Measurements from ENCODE around the gene MYEF2. TPM values are rescaled to one million over a fixed set of nuclear protein-coding genes. Genes with fewer than 3 reads are reported as not detected.

MYEF2 gene
- total RNA-seq, 4 donors from 2014 or later = 26.8 to 59.0 (median 34.5) TPM

DNA sequence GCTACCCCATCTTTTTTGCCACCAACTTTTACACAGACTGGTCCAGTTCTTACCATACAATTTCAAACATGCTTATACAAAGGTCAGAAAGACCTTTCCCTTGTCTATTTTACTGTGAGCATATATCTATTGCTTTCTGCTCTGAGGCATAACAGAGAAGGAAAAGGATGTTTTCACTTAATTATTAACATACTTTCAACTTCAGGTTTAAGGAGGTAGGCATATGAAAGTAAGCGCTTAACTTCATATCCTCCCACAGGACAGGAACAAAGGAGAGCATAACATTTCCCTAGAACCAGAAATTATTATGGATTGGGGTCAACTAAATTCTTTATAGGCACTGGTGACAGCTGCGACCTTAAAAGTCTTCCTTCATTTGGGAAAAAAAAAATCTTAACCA lies 1.1 kb downstream of the MYEF2 start:
- peak overlapping the region in 2 of 4 donors; percentile 88 to 89 for H3K27ac ChIP-seq
- no peak for TF ChIP-seq EP300 (IDR thresholded peaks at IDR 0.05)
- TF ChIP-seq POLR2A (IDR thresholded peaks at IDR 0.05) = no peak
- TF ChIP-seq, protein P1, sequence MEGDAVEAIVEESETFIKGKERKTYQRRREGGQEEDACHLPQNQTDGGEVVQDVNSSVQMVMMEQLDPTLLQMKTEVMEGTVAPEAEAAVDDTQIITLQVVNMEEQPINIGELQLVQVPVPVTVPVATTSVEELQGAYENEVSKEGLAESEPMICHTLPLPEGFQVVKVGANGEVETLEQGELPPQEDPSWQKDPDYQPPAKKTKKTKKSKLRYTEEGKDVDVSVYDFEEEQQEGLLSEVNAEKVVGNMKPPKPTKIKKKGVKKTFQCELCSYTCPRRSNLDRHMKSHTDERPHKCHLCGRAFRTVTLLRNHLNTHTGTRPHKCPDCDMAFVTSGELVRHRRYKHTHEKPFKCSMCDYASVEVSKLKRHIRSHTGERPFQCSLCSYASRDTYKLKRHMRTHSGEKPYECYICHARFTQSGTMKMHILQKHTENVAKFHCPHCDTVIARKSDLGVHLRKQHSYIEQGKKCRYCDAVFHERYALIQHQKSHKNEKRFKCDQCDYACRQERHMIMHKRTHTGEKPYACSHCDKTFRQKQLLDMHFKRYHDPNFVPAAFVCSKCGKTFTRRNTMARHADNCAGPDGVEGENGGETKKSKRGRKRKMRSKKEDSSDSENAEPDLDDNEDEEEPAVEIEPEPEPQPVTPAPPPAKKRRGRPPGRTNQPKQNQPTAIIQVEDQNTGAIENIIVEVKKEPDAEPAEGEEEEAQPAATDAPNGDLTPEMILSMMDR (IDR thresholded peaks at IDR 0.05) = no peak

DNA sequence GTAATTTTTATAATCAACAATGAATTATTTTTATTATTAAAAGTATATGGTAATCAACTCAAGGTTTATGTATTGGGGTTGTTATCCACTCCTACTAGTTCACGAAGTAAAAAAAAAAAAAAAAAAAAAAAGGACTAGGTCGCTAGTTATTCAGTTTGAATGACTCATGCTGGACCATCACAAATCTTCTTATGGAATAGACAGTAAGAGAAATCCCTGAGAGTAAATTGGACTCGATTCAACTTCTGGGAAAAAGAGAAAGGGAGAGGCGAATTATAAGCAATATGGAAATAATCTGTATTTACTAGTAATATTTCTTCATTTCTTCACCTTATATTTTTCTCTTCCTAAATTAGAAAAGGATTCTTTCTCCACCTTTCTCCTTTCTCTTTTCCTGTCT lies 2.0 kb downstream of the MYEF2 start:
- no peak overlapping the region for H3K27ac ChIP-seq
- no peaks in the 10 kb centered on the region for H3K36me3 ChIP-seq
- H3K27me3 ChIP-seq = no peaks in the 10 kb centered on the region
- H3K9me3 ChIP-seq = peaks cover 0 to 3% (median 0%) of the 10 kb centered on the region in 4 donors
- 77 to 79% methylated on average over 4 of the region's 4 CpGs for WGBS, 2 donors
- DNase-seq (ENCODE audit: low spot score in 2 of 2) = no peak
- no peak overlapping the region for H3K4me3 ChIP-seq
- TF ChIP-seq EP300 (IDR thresholded peaks at IDR 0.05) (no peak), POLR2A (IDR thresholded peaks at IDR 0.05) (no peak)
- TF ChIP-seq, protein P1 (IDR thresholded peaks at IDR 0.05) = no peak
- peaks cover 0 to 12% (median 3%) of the 10 kb centered on the region in 4 donors for H3K4me1 ChIP-seq

More for the DNA sequence above, 1.1 kb downstream of the MYEF2 start:
- Histone ChIP-seq H3K4me3 (peak overlapping the region; percentile 68 to 79 (median 72)), H3K36me3 (no peaks in the 10 kb centered on the region), H3K9me3 (peaks cover 0 to 3% (median 0%) of the 10 kb centered on the region in 4 donors), H3K4me1 (peaks cover 0 to 12% (median 3%) of the 10 kb centered on the region in 4 donors), H3K27me3 (no peaks in the 10 kb centered on the region)
- WGBS, 2 donors = 45 to 53% methylated on average over 2 of the region's 2 CpGs
- DNase-seq (ENCODE audit: low spot score in 2 of 2) = no peak

DNA sequence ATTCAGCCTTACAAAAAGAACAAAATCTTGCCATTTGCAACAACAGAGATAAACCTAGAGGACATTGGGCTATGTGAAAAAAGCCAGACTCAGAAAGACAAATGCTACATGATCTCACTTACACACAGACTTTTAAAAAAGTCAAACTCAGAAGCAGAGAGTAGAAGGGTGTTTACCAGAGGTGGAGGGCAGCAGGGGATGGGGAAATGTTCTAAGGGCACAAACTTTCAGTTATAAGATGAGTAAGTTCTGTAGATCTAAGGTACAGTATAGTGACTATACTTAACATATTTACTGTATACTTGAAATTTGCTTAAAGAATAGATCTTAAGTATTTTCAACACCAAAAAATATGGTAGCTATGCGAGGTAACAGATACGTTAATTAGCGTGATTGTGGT lies 3.0 kb downstream of the MYEF2 start:
- 96 to 97% methylated on average over 3 of the region's 3 CpGs for WGBS, 2 donors

DNA sequence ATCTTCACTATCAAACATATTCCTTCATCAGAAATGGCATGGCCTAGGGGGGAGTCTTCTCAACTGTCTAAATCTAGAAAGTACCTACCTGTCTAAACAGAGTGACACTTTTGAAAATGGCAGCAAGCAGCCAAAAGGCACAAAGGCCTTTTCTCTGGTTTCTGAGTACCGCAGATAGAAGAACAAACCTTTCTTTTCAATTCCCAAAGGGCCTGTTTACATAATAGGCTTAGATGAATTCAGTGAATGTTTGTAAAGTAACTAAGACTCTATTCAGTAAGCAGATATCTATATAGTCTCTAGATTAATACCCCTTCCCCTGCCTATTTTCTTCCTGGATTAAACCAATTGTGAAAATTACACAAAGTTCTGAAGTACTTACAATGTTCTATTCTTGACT lies 7.1 kb downstream of the MYEF2 start:
- TF ChIP-seq EP300 (IDR thresholded peaks at IDR 0.05) = no peak
- TF ChIP-seq, protein P1 (IDR thresholded peaks at IDR 0.05) = no peak
- TF ChIP-seq POLR2A (IDR thresholded peaks at IDR 0.05) = no peak
- no peak for DNase-seq (ENCODE audit: low spot score in 2 of 2)
- H3K27ac ChIP-seq = no peak overlapping the region
- no peaks in the 10 kb centered on the region for H3K36me3 ChIP-seq
- H3K4me1 ChIP-seq = peaks cover 0 to 5% (median 2%) of the 10 kb centered on the region in 4 donors
- WGBS, 2 donors = 30 to 33% methylated on average over 1 of the region's 1 CpG
- no peak overlapping the region for H3K4me3 ChIP-seq
- peaks cover 0 to 3% (median 0%) of the 10 kb centered on the region in 4 donors for H3K9me3 ChIP-seq
- H3K27me3 ChIP-seq = no peaks in the 10 kb centered on the region

More for the DNA sequence above, 3.0 kb downstream of the MYEF2 start:
- Histone ChIP-seq H3K4me3 (no peak overlapping the region), H3K9me3 (peaks cover 0 to 3% (median 0%) of the 10 kb centered on the region in 4 donors), H3K36me3 (no peaks in the 10 kb centered on the region), H3K4me1 (peaks cover 0 to 16% (median 5%) of the 10 kb centered on the region in 4 donors), H3K27me3 (no peaks in the 10 kb centered on the region), H3K27ac (no peak overlapping the region)
- TF ChIP-seq, protein P1 (IDR thresholded peaks at IDR 0.05) = no peak
- TF ChIP-seq POLR2A (IDR thresholded peaks at IDR 0.05) = no peak
- no peak for TF ChIP-seq EP300 (IDR thresholded peaks at IDR 0.05)
- no peak for DNase-seq (ENCODE audit: low spot score in 2 of 2)

DNA sequence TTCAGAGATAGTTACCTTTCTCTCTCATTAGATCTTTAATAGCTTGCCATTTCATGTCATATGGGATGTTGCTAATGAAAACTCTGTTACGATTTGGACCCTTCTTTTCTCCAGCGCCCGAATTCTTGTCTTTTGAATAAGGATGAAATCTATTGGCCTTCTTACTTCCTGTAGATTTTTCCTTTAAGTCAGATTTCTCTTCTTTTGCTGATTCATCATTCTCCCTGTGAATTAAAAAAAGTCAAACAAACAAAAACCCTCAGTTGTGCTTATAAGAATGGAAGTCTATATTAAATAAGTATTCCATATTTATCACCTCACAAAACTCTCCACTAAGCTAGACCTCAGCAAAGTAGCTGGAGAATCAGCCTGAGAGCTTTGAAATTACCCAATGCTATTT lies 9.5 kb downstream of the MYEF2 start:
- Histone ChIP-seq H3K4me1 (peaks cover 0 to 5% (median 2%) of the 10 kb centered on the region in 4 donors), H3K4me3 (no peak overlapping the region), H3K27ac (no peak overlapping the region), H3K9me3 (peaks cover 0 to 3% (median 0%) of the 10 kb centered on the region in 4 donors), H3K36me3 (peaks cover 0 to 6% (median 0%) of the 10 kb centered on the region in 3 donors), H3K27me3 (no peaks in the 10 kb centered on the region)
- WGBS, 2 donors = 49 to 53% methylated on average over 3 of the region's 3 CpGs
- no peak for DNase-seq (ENCODE audit: low spot score in 2 of 2)
- TF ChIP-seq, protein P1 (IDR thresholded peaks at IDR 0.05) = no peak
- TF ChIP-seq EP300 (IDR thresholded peaks at IDR 0.05) = no peak
- TF ChIP-seq POLR2A (IDR thresholded peaks at IDR 0.05) = no peak

Measured in tibial nerve (tissue), 4 donors.